PC-9 (cell line): ENCODE measurements around the gene HSPG2.
"Not testable (repeated sequence)": the region's sequence is repeated elsewhere in the genome, so short reads cannot be mapped to it uniquely, and the experiment has no call there.

Experiments used
- EZH2 ChIP-seq: fragments of 200-600 bp; sonication (generic); IDR thresholded peaks from 2 replicates; pipeline ENCODE4 v1.8.0; 2017; ENCODE audit warnings: antibody characterized with exemption, low read depth
- TF ChIP-seq, protein P1 (sequence below): fragments of 200-600 bp; sonication (generic); conservative IDR thresholded peaks from 2 replicates; pipeline ENCODE4 v1.6.1; 2017; ENCODE audit warnings: mixed run types, antibody characterized with exemption, mild to moderate bottlenecking, moderate library complexity

DNA sequence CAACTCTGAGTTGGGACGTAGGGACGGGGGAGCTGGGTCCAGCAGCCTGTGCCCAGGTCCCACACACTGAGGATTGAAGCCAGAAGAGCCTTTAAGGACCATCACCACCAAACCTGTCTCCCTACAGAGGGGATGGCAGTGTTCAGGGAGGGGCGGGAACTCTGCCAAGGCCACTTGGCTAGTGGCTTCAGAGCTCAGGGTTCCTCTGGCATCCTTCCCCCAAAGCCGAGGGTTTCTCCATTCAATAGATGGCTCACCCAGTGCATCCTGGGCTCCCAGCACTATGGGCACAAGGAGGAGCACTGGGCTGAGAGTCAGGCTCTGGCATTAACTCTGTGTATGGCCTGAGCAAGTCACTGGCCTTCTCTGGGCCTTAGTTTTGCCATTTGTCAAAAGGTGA is 44.1 kb upstream of the HSPG2 start:
- TF ChIP-seq EZH2: not testable (repeated sequence)
- TF ChIP-seq, protein P1, sequence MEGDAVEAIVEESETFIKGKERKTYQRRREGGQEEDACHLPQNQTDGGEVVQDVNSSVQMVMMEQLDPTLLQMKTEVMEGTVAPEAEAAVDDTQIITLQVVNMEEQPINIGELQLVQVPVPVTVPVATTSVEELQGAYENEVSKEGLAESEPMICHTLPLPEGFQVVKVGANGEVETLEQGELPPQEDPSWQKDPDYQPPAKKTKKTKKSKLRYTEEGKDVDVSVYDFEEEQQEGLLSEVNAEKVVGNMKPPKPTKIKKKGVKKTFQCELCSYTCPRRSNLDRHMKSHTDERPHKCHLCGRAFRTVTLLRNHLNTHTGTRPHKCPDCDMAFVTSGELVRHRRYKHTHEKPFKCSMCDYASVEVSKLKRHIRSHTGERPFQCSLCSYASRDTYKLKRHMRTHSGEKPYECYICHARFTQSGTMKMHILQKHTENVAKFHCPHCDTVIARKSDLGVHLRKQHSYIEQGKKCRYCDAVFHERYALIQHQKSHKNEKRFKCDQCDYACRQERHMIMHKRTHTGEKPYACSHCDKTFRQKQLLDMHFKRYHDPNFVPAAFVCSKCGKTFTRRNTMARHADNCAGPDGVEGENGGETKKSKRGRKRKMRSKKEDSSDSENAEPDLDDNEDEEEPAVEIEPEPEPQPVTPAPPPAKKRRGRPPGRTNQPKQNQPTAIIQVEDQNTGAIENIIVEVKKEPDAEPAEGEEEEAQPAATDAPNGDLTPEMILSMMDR: not testable (repeated sequence)
